ENCODE measurements around the gene VAT1L.

VAT1L gene

GRCh38 chr16:77842468-77842867, 54.1 kb downstream of the VAT1L start:
- Histone ChIP-seq H4K20me1 (ENCODE audit: control insufficient read depth, insufficient read depth, low read depth, low read length) (no peaks in the 10 kb centered on the region), H3K79me2 (ENCODE audit: control insufficient read depth, low read length) (no peaks in the 10 kb centered on the region), H3K36me3 (ENCODE audit: control insufficient read depth, low read length) (no peaks in the 10 kb centered on the region), H3K9me3 (ENCODE audit: control insufficient read depth, insufficient read depth, low read length) (no peaks in the 10 kb centered on the region), H3K27me3 (ENCODE audit: control insufficient read depth, low read length) (peaks cover 4% of the 10 kb centered on the region; the same call in 1 of the 2 replicates), H3F3A (ENCODE audit: control insufficient read depth, insufficient read depth) (no peaks in the 10 kb centered on the region), H3K4me3 (ENCODE audit: low read length) (no peak overlapping the region), H3K4me2 (ENCODE audit: low read length) (no peak overlapping the region), H3K4me1 (ENCODE audit: control insufficient read depth, low read length) (no peaks in the 10 kb centered on the region), H3K27ac (ENCODE audit: low read depth, low read length) (no peak overlapping the region), H3K9me2 (replicated peaks; ENCODE audit: control insufficient read depth, low read length) (no peaks in the 10 kb centered on the region)
- TF ChIP-seq EZH2phosphoT487 (IDR thresholded peaks at IDR 0.05; ENCODE audit: borderline replicate concordance, low read length): no peak
- TF ChIP-seq, protein P1, sequence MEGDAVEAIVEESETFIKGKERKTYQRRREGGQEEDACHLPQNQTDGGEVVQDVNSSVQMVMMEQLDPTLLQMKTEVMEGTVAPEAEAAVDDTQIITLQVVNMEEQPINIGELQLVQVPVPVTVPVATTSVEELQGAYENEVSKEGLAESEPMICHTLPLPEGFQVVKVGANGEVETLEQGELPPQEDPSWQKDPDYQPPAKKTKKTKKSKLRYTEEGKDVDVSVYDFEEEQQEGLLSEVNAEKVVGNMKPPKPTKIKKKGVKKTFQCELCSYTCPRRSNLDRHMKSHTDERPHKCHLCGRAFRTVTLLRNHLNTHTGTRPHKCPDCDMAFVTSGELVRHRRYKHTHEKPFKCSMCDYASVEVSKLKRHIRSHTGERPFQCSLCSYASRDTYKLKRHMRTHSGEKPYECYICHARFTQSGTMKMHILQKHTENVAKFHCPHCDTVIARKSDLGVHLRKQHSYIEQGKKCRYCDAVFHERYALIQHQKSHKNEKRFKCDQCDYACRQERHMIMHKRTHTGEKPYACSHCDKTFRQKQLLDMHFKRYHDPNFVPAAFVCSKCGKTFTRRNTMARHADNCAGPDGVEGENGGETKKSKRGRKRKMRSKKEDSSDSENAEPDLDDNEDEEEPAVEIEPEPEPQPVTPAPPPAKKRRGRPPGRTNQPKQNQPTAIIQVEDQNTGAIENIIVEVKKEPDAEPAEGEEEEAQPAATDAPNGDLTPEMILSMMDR (IDR thresholded peaks at IDR 0.05; ENCODE audit: low read depth, low read length, poor library complexity, severe bottlenecking): no peak

GRCh38 chr16:77843405-77843804, 55.0 kb downstream of the VAT1L start:
- no peaks in the 10 kb centered on the region for H3K9me3 ChIP-seq (ENCODE audit: control insufficient read depth, insufficient read depth, low read length)
- TF ChIP-seq, protein P1 (IDR thresholded peaks at IDR 0.05; ENCODE audit: low read depth, low read length, poor library complexity, severe bottlenecking): no peak
- TF ChIP-seq EZH2phosphoT487 (IDR thresholded peaks at IDR 0.05; ENCODE audit: borderline replicate concordance, low read length): no peak
- no peak overlapping the region for H3K27ac ChIP-seq (ENCODE audit: low read depth, low read length)
- no peaks in the 10 kb centered on the region for H3K9me2 ChIP-seq (replicated peaks; ENCODE audit: control insufficient read depth, low read length)
- no peaks in the 10 kb centered on the region for H3K79me2 ChIP-seq (ENCODE audit: control insufficient read depth, low read length)
- no peak overlapping the region for H3K4me2 ChIP-seq (ENCODE audit: low read length)
- no peaks in the 10 kb centered on the region for H3K36me3 ChIP-seq (ENCODE audit: control insufficient read depth, low read length)
- H3F3A ChIP-seq (ENCODE audit: control insufficient read depth, insufficient read depth): no peaks in the 10 kb centered on the region
- no peaks in the 10 kb centered on the region for H3K4me1 ChIP-seq (ENCODE audit: control insufficient read depth, low read length)
- H4K20me1 ChIP-seq (ENCODE audit: control insufficient read depth, insufficient read depth, low read depth, low read length): no peaks in the 10 kb centered on the region
- H3K27me3 ChIP-seq (ENCODE audit: control insufficient read depth, low read length): peaks cover 4% of the 10 kb centered on the region; the same call in 1 of the 2 replicates
- H3K4me3 ChIP-seq (ENCODE audit: low read length): no peak overlapping the region

DNA sequence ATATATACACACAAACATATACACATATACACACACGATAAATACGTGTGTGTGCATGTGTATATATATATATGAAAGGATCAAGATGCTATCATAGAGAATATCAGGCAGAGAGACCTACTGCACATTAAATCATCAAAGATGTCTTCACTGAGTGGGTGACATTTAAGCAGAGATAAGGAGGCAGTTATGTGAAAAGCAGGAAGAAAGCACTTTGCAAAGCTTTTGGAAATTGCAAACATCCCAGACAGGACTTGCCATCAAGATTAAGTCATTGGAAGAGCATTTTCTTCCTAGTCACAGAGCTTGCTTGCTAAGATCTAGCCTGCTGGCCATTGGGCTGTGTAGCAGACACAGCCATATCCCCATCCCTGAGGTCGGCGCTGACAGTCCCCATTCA, 56.4 kb downstream of the VAT1L start:
- no peak overlapping the region for H3K27ac ChIP-seq (ENCODE audit: low read depth, low read length)
- H3K9me3 ChIP-seq (ENCODE audit: control insufficient read depth, insufficient read depth, low read length): no peaks in the 10 kb centered on the region
- peaks cover 4% of the 10 kb centered on the region; the same call in 1 of the 2 replicates for H3K27me3 ChIP-seq (ENCODE audit: control insufficient read depth, low read length)
- H4K20me1 ChIP-seq (ENCODE audit: control insufficient read depth, insufficient read depth, low read depth, low read length): no peaks in the 10 kb centered on the region
- TF ChIP-seq EZH2phosphoT487 (IDR thresholded peaks at IDR 0.05; ENCODE audit: borderline replicate concordance, low read length): no peak
- TF ChIP-seq, protein P1 (IDR thresholded peaks at IDR 0.05; ENCODE audit: low read depth, low read length, poor library complexity, severe bottlenecking): no peak
- H3K4me3 ChIP-seq (ENCODE audit: low read length): no peak overlapping the region
- H3K4me2 ChIP-seq (ENCODE audit: low read length): no peak overlapping the region
- no peaks in the 10 kb centered on the region for H3K9me2 ChIP-seq (replicated peaks; ENCODE audit: control insufficient read depth, low read length)
- H3F3A ChIP-seq (ENCODE audit: control insufficient read depth, insufficient read depth): no peaks in the 10 kb centered on the region
- no peaks in the 10 kb centered on the region for H3K79me2 ChIP-seq (ENCODE audit: control insufficient read depth, low read length)
- H3K36me3 ChIP-seq (ENCODE audit: control insufficient read depth, low read length): no peaks in the 10 kb centered on the region
- H3K4me1 ChIP-seq (ENCODE audit: control insufficient read depth, low read length): no peaks in the 10 kb centered on the region
